Measurements from ENCODE around the gene NT5DC1. TPM values are rescaled to one million over a fixed set of nuclear protein-coding genes. Genes with fewer than 3 reads are reported as not detected.

Gene NT5DC1
- polyA plus RNA-seq, 2 of the 4 experiments (the other 2 are of a cell fraction): 26.9 to 31.5 TPM

- Histone ChIP-seq H3K27ac (no peak overlapping the region), H3K9me3 (no peaks in the 10 kb centered on the region), H3K4me1 (peaks cover 15% of the 10 kb centered on the region), H3K4me3 (no peak overlapping the region), H3K4me2 (no peak overlapping the region)
- FAIRE-seq: no peak
- CTCF ChIA-PET: interaction anchor here (1.0 kb wide), 1 partner anchor 11 kb away, joined by 3 read pairs; no protein-coding TSS in a partner anchor
- no peak for ATAC-seq
- TF ChIP-seq EP300 (IDR thresholded peaks at IDR 0.05) (no peak), NR3C1 (IDR thresholded peaks at IDR 0.05) (no peak), CHD2 (IDR thresholded peaks at IDR 0.05; ENCODE audit: low read length, partially characterized antibody) (no peak), GATA3 (IDR thresholded peaks at IDR 0.05; ENCODE audit: borderline replicate concordance) (no peak), CBX2 (IDR thresholded peaks at IDR 0.05; ENCODE audit: borderline replicate concordance, low read depth) (no peak), ELK1 (IDR thresholded peaks at IDR 0.05; ENCODE audit: low read depth, low read length) (no peak), POLR2A (IDR thresholded peaks at IDR 0.05; ENCODE audit: low read length) (no peak), CBX8 (IDR thresholded peaks at IDR 0.05) (no peak)
- TF ChIP-seq, protein P1, sequence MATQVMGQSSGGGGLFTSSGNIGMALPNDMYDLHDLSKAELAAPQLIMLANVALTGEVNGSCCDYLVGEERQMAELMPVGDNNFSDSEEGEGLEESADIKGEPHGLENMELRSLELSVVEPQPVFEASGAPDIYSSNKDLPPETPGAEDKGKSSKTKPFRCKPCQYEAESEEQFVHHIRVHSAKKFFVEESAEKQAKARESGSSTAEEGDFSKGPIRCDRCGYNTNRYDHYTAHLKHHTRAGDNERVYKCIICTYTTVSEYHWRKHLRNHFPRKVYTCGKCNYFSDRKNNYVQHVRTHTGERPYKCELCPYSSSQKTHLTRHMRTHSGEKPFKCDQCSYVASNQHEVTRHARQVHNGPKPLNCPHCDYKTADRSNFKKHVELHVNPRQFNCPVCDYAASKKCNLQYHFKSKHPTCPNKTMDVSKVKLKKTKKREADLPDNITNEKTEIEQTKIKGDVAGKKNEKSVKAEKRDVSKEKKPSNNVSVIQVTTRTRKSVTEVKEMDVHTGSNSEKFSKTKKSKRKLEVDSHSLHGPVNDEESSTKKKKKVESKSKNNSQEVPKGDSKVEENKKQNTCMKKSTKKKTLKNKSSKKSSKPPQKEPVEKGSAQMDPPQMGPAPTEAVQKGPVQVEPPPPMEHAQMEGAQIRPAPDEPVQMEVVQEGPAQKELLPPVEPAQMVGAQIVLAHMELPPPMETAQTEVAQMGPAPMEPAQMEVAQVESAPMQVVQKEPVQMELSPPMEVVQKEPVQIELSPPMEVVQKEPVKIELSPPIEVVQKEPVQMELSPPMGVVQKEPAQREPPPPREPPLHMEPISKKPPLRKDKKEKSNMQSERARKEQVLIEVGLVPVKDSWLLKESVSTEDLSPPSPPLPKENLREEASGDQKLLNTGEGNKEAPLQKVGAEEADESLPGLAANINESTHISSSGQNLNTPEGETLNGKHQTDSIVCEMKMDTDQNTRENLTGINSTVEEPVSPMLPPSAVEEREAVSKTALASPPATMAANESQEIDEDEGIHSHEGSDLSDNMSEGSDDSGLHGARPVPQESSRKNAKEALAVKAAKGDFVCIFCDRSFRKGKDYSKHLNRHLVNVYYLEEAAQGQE (IDR thresholded peaks at IDR 0.05): no peak
- 84% methylated on average over 2 of the region's 2 CpGs for WGBS (ENCODE audit: missing lambda C conversion rate)
- no peak for DNase-seq (ENCODE audit: low read depth in 1 of 2, low spot score in 1 of 2)
- POLR2A ChIA-PET: no interaction called here
Observed at GRCh38 chr6:116066789-116067188, 33.9 kb upstream of the NT5DC1 start.

DNA sequence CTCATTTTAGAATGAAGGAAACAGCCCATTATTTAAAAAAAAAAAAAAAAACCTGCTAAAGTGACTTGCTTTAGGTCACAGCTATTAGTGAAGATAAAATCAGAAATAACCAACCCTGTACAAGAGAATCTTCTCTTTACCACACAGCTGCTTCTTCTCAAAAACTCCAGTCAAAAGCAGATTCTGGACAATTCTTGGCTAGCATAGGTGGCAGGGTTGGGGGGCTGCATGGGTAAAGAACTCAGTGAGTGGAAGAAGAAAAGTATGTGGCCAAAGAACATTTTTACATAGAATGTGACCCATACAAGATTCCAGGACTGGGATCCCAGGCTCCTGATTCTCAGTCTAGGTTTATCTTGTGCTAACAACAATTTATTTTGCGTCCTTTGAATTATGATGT, 30.6 kb upstream of the NT5DC1 start:
- 92% methylated on average over 1 of the region's 1 CpG for whole genome bisulfite sequencing (ENCODE audit: missing lambda C conversion rate)
- ChIA-PET CTCF (interaction anchor here (1.2 to 1.8 kb wide), 2 partner anchors 9 to 62 kb away, joined by 3 to 9 read pairs; partner anchors contain the start of gene FRK), POLR2A (interaction anchor here (1.1 kb wide), 1 partner anchor 30 kb away, joined by 3 read pairs; the partner anchor contains the start of gene NT5DC1)
- ATAC-seq (no peak), FAIRE-seq (no peak), DNase-seq (ENCODE audit: low read depth in 1 of 2, low spot score in 1 of 2) (no peak)
- Histone ChIP-seq H3K4me2 (no peak overlapping the region), H3K4me3 (no peak overlapping the region), H3K27ac (no peak overlapping the region), H3K4me1 (peaks cover 45% of the 10 kb centered on the region), H3K9me3 (no peaks in the 10 kb centered on the region)
- TF ChIP-seq USF2 (IDR thresholded peaks at IDR 0.05) (no peak), RFX5 (IDR thresholded peaks at IDR 0.05) (no peak), CBX2 (IDR thresholded peaks at IDR 0.05; ENCODE audit: borderline replicate concordance, low read depth) (no peak), PHF8 (IDR thresholded peaks at IDR 0.05; ENCODE audit: borderline replicate concordance, low read depth) (no peak), ZFP36 (IDR thresholded peaks at IDR 0.05; ENCODE audit: borderline replicate concordance, partially characterized antibody) (no peak), BCL3 (IDR thresholded peaks at IDR 0.05) (no peak), FOXS1 (CRISPR knock-in tag; IDR thresholded peaks at IDR 0.05) (no peak), RNF2 (IDR thresholded peaks at IDR 0.05; ENCODE audit: borderline replicate concordance, low read depth) (no peak), ZC3H11A (IDR thresholded peaks at IDR 0.05) (no peak), HDAC2 (IDR thresholded peaks at IDR 0.05) (no peak), E2F6 (IDR thresholded peaks at IDR 0.05; ENCODE audit: borderline replicate concordance, low read depth) (no peak), JUNB (IDR thresholded peaks at IDR 0.05) (no peak), TP53 (CRISPR knock-in tag; IDR thresholded peaks at IDR 0.05) (no peak)
- TF ChIP-seq, protein P2, sequence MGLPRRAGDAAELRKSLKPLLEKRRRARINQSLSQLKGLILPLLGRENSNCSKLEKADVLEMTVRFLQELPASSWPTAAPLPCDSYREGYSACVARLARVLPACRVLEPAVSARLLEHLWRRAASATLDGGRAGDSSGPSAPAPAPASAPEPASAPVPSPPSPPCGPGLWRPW (IDR thresholded peaks at IDR 0.05): no peak

Data from A549 (cell line).